ENCODE results near the gene CUX1. TPM values are rescaled to one million over a fixed set of nuclear protein-coding genes. Genes with fewer than 3 reads are reported as not detected.

Gene CUX1
- total RNA-seq, 1 experiment from 2014 or later: 54.8 TPM

GRCh38 chr7:101970801-101971200, 153.4 kb downstream of the CUX1 start:
- Mint-ChIP-seq H3K27ac (ENCODE audit: unreplicated experiment) (no peak overlapping the region), H3K9me3 (ENCODE audit: low read depth, unreplicated experiment) (no peaks in the 10 kb centered on the region), H3K4me3 (ENCODE audit: low read depth, unreplicated experiment) (no peak overlapping the region), H3K27me3 (ENCODE audit: unreplicated experiment) (no peaks in the 10 kb centered on the region), H3K36me3 (ENCODE audit: insufficient read depth, unreplicated experiment) (no peaks in the 10 kb centered on the region), H3K4me1 (ENCODE audit: low read depth, unreplicated experiment) (no peaks in the 10 kb centered on the region)
- intact Hi-C loops (cut with micrococcal nuclease; ENCODE audit: unreplicated experiment): no loop called here
- TF ChIP-seq, protein P1, sequence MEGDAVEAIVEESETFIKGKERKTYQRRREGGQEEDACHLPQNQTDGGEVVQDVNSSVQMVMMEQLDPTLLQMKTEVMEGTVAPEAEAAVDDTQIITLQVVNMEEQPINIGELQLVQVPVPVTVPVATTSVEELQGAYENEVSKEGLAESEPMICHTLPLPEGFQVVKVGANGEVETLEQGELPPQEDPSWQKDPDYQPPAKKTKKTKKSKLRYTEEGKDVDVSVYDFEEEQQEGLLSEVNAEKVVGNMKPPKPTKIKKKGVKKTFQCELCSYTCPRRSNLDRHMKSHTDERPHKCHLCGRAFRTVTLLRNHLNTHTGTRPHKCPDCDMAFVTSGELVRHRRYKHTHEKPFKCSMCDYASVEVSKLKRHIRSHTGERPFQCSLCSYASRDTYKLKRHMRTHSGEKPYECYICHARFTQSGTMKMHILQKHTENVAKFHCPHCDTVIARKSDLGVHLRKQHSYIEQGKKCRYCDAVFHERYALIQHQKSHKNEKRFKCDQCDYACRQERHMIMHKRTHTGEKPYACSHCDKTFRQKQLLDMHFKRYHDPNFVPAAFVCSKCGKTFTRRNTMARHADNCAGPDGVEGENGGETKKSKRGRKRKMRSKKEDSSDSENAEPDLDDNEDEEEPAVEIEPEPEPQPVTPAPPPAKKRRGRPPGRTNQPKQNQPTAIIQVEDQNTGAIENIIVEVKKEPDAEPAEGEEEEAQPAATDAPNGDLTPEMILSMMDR (IDR thresholded peaks at IDR 0.05; ENCODE audit: unreplicated experiment): no peak
- CTCF ChIA-PET: no interaction called here
- BruUV-seq (replicated peaks): no TSS peak
- no peak for DNase-seq

DNA sequence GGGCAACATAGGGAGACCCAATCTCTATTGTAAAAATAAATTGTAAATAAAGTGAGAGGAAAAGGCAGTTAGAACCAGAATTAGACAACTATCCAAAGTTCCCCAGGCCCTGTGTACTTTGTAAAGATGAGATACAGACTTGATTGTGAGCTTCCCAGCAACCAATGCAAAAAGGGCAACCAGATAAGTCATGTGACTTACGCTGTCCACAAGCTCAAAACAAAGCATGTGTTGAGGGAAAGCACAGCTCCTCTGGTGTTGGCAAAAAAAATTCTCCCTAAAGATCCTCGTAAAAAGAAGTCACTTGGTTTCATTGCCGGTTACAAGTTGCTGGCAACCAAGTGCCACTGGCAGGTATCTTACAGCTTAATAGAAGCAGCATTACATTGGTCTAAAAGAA, 154.0 kb downstream of the CUX1 start:
- no peak for DNase-seq
- Mint-ChIP-seq H3K27ac (ENCODE audit: unreplicated experiment) (no peak overlapping the region), H3K36me3 (ENCODE audit: insufficient read depth, unreplicated experiment) (no peaks in the 10 kb centered on the region), H3K9me3 (ENCODE audit: low read depth, unreplicated experiment) (no peaks in the 10 kb centered on the region), H3K27me3 (ENCODE audit: unreplicated experiment) (no peaks in the 10 kb centered on the region), H3K4me3 (ENCODE audit: low read depth, unreplicated experiment) (no peak overlapping the region), H3K4me1 (ENCODE audit: low read depth, unreplicated experiment) (no peaks in the 10 kb centered on the region)
- intact Hi-C loops (cut with micrococcal nuclease; ENCODE audit: unreplicated experiment): no loop called here
- no TSS peak for BruUV-seq (replicated peaks)
- TF ChIP-seq, protein P1 (IDR thresholded peaks at IDR 0.05; ENCODE audit: unreplicated experiment): no peak
- CTCF ChIA-PET: no interaction called here

- intact Hi-C loops (cut with micrococcal nuclease; ENCODE audit: unreplicated experiment): no loop called here
- H3K36me3 Mint-ChIP-seq (ENCODE audit: insufficient read depth, unreplicated experiment): no peaks in the 10 kb centered on the region
- no peaks in the 10 kb centered on the region for H3K9me3 Mint-ChIP-seq (ENCODE audit: low read depth, unreplicated experiment)
- H3K4me1 Mint-ChIP-seq (ENCODE audit: low read depth, unreplicated experiment): no peaks in the 10 kb centered on the region
- H3K4me3 Mint-ChIP-seq (ENCODE audit: low read depth, unreplicated experiment): no peak overlapping the region
- no peak overlapping the region for H3K27ac Mint-ChIP-seq (ENCODE audit: unreplicated experiment)
- CTCF ChIA-PET: no interaction called here
- H3K27me3 Mint-ChIP-seq (ENCODE audit: unreplicated experiment): no peaks in the 10 kb centered on the region
- TF ChIP-seq, protein P1 (IDR thresholded peaks at IDR 0.05; ENCODE audit: unreplicated experiment): no peak
- BruUV-seq (replicated peaks): no TSS peak
- no peak for DNase-seq
These were observed 155.2 kb downstream of the CUX1 start for GRCh38 chr7:101972627-101973026.

GRCh38 chr7:101973130-101973529, 155.7 kb downstream of the CUX1 start:
- Mint-ChIP-seq H3K4me1 (ENCODE audit: low read depth, unreplicated experiment) (no peaks in the 10 kb centered on the region), H3K36me3 (ENCODE audit: insufficient read depth, unreplicated experiment) (peaks cover 2% of the 10 kb centered on the region), H3K9me3 (ENCODE audit: low read depth, unreplicated experiment) (no peaks in the 10 kb centered on the region), H3K27me3 (ENCODE audit: unreplicated experiment) (no peaks in the 10 kb centered on the region), H3K27ac (ENCODE audit: unreplicated experiment) (no peak overlapping the region), H3K4me3 (ENCODE audit: low read depth, unreplicated experiment) (no peak overlapping the region)
- DNase-seq: no peak
- CTCF ChIA-PET: interaction anchor here (0.7 kb wide), 1 partner anchor 31 kb away, joined by 4 read pairs; no protein-coding TSS in a partner anchor
- intact Hi-C loops (cut with micrococcal nuclease; ENCODE audit: unreplicated experiment): no loop called here
- TF ChIP-seq, protein P1 (IDR thresholded peaks at IDR 0.05; ENCODE audit: unreplicated experiment): no peak
- no TSS peak for BruUV-seq (replicated peaks)
